Lower leg skin (tissue), 3 donors: ENCODE measurements around the gene RNF144A.

Source experiments
- POLR2A ChIP-seq, 2 donors: fragments of 450-650 bp; IDR thresholded peaks; one replicate each; pipeline ENCODE4 v1.6.1; 2016 to 2017; ENCODE audit warnings: antibody characterized with exemption in 2 of 2, mild to moderate bottlenecking in 1 of 2, moderate library complexity in 1 of 2
- TF ChIP-seq, protein P1 (sequence below), 3 donors: fragments of 450-650 bp; IDR thresholded peaks; one replicate each; pipeline ENCODE4 v1.5.1; 2016; ENCODE audit warnings: antibody characterized with exemption in 3 of 3, mild to moderate bottlenecking in 3 of 3, moderate library complexity in 2 of 3

DNA sequence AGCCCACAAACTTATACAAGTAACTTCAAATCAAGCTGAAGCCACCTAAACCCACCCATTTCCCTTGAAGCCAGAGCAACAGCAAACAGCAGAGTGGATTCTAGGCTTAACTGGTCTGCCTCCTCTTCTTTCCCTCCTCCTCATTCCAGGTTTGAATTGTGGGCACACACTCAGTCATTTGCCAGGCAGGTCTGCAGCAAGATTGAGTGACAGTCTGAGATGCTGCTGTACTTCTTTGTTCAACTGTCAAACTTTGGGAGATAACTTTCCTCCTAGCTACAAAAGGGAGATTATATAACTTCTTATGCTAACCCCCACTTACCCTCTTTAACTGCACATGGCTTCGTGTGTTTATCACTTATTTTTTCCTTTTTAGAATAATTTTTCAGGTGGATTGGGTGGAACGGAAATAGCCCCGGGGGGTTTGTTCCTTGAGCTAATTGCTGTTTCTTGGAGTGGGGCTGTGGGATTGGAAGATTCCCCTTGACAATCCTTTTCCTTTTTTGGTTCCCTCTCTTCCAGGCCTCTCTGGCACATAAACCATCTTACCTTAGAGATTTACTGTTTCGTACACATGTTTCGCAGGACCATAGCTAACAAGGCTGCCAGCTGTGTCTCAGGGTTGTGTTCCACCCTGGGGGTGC, 55.0 kb downstream of the RNF144A start:
- TF ChIP-seq, protein P1, sequence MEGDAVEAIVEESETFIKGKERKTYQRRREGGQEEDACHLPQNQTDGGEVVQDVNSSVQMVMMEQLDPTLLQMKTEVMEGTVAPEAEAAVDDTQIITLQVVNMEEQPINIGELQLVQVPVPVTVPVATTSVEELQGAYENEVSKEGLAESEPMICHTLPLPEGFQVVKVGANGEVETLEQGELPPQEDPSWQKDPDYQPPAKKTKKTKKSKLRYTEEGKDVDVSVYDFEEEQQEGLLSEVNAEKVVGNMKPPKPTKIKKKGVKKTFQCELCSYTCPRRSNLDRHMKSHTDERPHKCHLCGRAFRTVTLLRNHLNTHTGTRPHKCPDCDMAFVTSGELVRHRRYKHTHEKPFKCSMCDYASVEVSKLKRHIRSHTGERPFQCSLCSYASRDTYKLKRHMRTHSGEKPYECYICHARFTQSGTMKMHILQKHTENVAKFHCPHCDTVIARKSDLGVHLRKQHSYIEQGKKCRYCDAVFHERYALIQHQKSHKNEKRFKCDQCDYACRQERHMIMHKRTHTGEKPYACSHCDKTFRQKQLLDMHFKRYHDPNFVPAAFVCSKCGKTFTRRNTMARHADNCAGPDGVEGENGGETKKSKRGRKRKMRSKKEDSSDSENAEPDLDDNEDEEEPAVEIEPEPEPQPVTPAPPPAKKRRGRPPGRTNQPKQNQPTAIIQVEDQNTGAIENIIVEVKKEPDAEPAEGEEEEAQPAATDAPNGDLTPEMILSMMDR (IDR thresholded peaks at IDR 0.05) = no peak
- no peak for TF ChIP-seq POLR2A (IDR thresholded peaks at IDR 0.05)
